ENCODE measurements around the gene PLXNB2. TPM values are rescaled to one million over a fixed set of nuclear protein-coding genes. Genes with fewer than 3 reads are reported as not detected.

The PLXNB2 gene
- total RNA-seq, 1 donor from 2014 or later = 362 TPM

DNA sequence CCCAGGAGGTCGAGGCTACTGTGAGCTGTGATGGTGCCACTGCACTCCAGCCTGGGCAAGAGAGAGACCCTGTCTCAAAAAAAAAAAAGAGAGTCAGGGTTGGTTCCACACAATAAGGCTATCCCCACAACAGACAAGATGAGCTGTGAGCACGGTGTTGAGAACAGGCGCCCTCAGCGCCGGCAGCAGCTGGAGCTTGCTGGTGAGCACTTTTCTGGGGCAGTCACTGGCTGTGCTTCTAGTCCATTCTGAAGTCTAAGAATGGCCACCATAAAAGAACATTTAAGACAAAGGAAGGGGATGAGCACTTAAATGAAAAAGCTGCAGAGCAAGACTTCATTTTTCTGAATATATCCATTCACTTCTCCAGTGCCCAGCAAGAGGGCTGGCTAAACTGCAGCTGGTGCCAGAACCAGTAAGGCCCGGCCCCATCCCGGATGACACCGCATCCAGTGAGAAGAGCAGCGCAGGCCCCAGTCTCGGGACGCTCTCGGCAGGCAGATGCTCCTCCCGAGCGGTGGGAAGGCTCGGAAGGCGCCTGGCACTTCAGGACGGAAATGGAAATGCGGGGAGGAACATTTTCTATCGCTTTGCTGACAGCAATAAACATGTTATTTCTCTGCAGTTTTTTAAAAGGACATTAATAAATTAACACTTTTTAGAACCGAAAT, 74.8 kb downstream of the PLXNB2 start:
- no peaks in the 10 kb centered on the region for H3K9me3 Mint-ChIP-seq (ENCODE audit: unreplicated experiment)
- H3K4me3 Mint-ChIP-seq (ENCODE audit: unreplicated experiment) = no peak overlapping the region
- DNase-seq (ENCODE audit: extremely low spot score, unreplicated experiment) = no peak
- H3K36me3 Mint-ChIP-seq (ENCODE audit: unreplicated experiment) = peaks cover 13% of the 10 kb centered on the region
- H3K27ac Mint-ChIP-seq (ENCODE audit: unreplicated experiment) = no peak overlapping the region
- TF ChIP-seq, protein P1, sequence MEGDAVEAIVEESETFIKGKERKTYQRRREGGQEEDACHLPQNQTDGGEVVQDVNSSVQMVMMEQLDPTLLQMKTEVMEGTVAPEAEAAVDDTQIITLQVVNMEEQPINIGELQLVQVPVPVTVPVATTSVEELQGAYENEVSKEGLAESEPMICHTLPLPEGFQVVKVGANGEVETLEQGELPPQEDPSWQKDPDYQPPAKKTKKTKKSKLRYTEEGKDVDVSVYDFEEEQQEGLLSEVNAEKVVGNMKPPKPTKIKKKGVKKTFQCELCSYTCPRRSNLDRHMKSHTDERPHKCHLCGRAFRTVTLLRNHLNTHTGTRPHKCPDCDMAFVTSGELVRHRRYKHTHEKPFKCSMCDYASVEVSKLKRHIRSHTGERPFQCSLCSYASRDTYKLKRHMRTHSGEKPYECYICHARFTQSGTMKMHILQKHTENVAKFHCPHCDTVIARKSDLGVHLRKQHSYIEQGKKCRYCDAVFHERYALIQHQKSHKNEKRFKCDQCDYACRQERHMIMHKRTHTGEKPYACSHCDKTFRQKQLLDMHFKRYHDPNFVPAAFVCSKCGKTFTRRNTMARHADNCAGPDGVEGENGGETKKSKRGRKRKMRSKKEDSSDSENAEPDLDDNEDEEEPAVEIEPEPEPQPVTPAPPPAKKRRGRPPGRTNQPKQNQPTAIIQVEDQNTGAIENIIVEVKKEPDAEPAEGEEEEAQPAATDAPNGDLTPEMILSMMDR (IDR thresholded peaks at IDR 0.05) = no peak
- peaks cover 3% of the 10 kb centered on the region for H3K4me1 Mint-ChIP-seq (ENCODE audit: unreplicated experiment)
- no peaks in the 10 kb centered on the region for H3K27me3 Mint-ChIP-seq (ENCODE audit: unreplicated experiment)

- Mint-ChIP-seq H3K9me3 (ENCODE audit: unreplicated experiment) (no peaks in the 10 kb centered on the region), H3K36me3 (ENCODE audit: unreplicated experiment) (peaks cover 19% of the 10 kb centered on the region), H3K27me3 (ENCODE audit: unreplicated experiment) (no peaks in the 10 kb centered on the region), H3K4me3 (ENCODE audit: unreplicated experiment) (no peak overlapping the region), H3K4me1 (ENCODE audit: unreplicated experiment) (no peaks in the 10 kb centered on the region), H3K27ac (ENCODE audit: unreplicated experiment) (no peak overlapping the region)
- TF ChIP-seq, protein P1 (IDR thresholded peaks at IDR 0.05) = no peak
- no peak for DNase-seq (ENCODE audit: extremely low spot score, unreplicated experiment)
Observed at GRCh38 chr22:50229370-50229769, 78.1 kb downstream of the PLXNB2 start.

DNA sequence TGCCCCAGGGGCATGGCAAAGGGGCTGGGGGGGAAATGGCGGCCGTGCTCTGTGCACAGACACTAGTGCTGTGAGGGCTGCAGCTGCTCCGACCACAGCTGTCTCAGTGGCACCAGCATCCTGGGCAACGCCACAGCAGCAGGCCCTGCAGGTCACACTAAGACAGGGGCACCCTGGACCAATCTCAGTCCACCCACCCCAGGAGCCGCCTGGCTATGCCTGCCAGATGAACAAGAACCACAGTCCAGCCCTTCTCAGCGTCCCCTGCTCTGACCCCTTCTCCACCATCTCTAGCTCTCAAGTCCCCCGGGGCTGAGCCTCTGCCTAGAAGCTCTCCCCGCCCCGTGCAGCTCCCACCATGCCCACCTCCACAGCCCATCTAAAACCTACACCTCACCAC, 79.1 kb downstream of the PLXNB2 start:
- DNase-seq (ENCODE audit: extremely low spot score, unreplicated experiment) = no peak
- Mint-ChIP-seq H3K36me3 (ENCODE audit: unreplicated experiment) (peaks cover 25% of the 10 kb centered on the region), H3K9me3 (ENCODE audit: unreplicated experiment) (no peaks in the 10 kb centered on the region), H3K4me1 (ENCODE audit: unreplicated experiment) (no peaks in the 10 kb centered on the region), H3K27ac (ENCODE audit: unreplicated experiment) (no peak overlapping the region), H3K4me3 (ENCODE audit: unreplicated experiment) (no peak overlapping the region), H3K27me3 (ENCODE audit: unreplicated experiment) (no peaks in the 10 kb centered on the region)
- TF ChIP-seq, protein P1 (IDR thresholded peaks at IDR 0.05) = no peak

DNA sequence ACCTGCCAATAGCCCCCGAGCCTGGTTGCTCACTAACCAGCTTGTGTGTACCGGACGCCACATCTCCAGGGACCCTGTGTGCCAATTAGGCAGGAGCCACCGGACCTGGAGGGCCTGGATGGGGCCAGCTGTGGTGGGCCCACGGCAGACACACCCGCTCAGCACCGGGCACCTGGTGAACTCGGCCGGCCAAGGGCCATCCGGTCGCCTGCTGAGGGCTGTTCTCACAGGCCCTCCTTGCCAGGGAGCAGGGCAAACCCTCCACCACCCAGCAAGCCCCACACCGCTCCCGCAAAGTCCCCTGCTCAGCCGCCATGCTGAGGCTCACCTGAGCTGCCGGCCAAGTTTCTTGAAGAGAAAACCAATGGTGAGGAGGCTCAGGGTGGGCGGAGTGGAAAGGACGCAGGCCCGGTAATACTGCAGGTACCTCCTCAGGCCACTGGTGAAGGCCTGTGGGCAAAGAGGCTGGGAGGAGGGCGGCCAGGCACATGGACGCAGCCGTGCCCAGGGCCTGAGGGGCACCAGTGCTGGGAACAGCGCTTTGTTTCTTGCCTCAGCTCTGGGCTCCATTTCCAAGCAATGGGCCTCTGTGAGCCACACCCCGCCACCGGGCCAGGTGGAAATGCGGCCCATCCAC, 79.7 kb downstream of the PLXNB2 start:
- DNase-seq (ENCODE audit: extremely low spot score, unreplicated experiment) = no peak
- Mint-ChIP-seq H3K36me3 (ENCODE audit: unreplicated experiment) (peaks cover 26% of the 10 kb centered on the region), H3K27ac (ENCODE audit: unreplicated experiment) (no peak overlapping the region), H3K4me1 (ENCODE audit: unreplicated experiment) (no peaks in the 10 kb centered on the region), H3K4me3 (ENCODE audit: unreplicated experiment) (no peak overlapping the region), H3K9me3 (ENCODE audit: unreplicated experiment) (no peaks in the 10 kb centered on the region), H3K27me3 (ENCODE audit: unreplicated experiment) (no peaks in the 10 kb centered on the region)
- TF ChIP-seq, protein P1 (IDR thresholded peaks at IDR 0.05) = no peak

DNA sequence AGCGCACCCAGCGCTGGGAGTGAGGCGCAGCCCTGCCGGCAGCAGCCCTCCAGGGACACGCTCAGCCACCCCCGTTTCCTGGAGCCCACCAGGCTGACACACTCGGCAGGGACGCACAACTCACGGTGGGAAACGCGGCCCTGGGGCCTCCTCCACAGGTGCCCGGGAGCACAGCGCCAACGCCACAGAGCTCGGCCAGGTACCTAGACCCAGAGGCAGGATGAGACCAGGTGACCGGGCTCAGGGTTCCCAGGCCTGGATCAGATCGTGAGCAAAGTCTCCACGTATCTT, 80.6 kb downstream of the PLXNB2 start:
- H3K4me1 Mint-ChIP-seq (ENCODE audit: unreplicated experiment) = no peaks in the 10 kb centered on the region
- no peaks in the 10 kb centered on the region for H3K9me3 Mint-ChIP-seq (ENCODE audit: unreplicated experiment)
- no peaks in the 10 kb centered on the region for H3K27me3 Mint-ChIP-seq (ENCODE audit: unreplicated experiment)
- DNase-seq (ENCODE audit: extremely low spot score, unreplicated experiment) = no peak
- TF ChIP-seq, protein P1 (IDR thresholded peaks at IDR 0.05) = no peak
- no peak overlapping the region for H3K27ac Mint-ChIP-seq (ENCODE audit: unreplicated experiment)
- H3K4me3 Mint-ChIP-seq (ENCODE audit: unreplicated experiment) = no peak overlapping the region
- peaks cover 32% of the 10 kb centered on the region for H3K36me3 Mint-ChIP-seq (ENCODE audit: unreplicated experiment)
